Measurements from ENCODE around the gene KRT3. TPM values are rescaled to one million over a fixed set of nuclear protein-coding genes. Genes with fewer than 3 reads are reported as not detected.

Gene KRT3
- total and polyA plus RNA-seq, 5 experiments from 2014 or later, result not detected

DNA sequence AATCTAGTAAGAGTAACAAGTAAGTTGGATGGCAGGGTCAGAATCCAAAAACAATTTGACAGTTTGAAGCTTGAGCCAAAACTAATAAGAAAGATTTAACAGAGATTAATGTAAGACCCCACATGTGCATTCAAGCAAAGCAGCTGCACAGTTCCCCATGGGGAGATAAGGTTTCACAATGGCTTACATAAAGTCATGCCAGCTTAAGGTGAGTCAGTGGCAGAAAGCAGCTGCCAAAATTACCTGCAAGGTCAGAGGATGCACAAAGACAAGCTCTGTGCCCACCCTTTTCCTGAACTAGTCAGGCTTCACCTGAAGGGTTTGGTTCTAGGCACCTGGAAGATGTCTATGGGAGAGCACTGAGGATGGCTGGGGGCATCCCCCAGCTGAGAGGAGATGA lies 56.0 kb downstream of the KRT3 start:
- Mint-ChIP-seq H3K27ac (peak overlapping the region in 1 of 10 donors; percentile 37), H3K27me3 (peaks cover 0 to 16% (median 1%) of the 10 kb centered on the region in 5 donors), H3K4me3 (no peak overlapping the region), H3K9me3 (peaks cover 0 to 2% (median 0%) of the 10 kb centered on the region in 9 donors), H3K36me3 (peaks cover 0 to 4% (median 0%) of the 10 kb centered on the region in 3 donors), H3K4me1 (no peaks in the 10 kb centered on the region)
- POLR2A ChIA-PET, result no interaction called here
- DNase-seq (no peak), ATAC-seq (no peak)

Other genes starting within 250 kb of the KRT3 start
- gene KRT71, start 243.0 kb downstream of the KRT3 start, total RNA-seq, result not detected
- not detected for gene KRT71, start 243.0 kb downstream of the KRT3 start, polyA plus RNA-seq
- gene KRT74, start 222.3 kb downstream of the KRT3 start, total RNA-seq, result under 1 TPM in 1 of 2 experiments, not detected in 1; 0.26 TPM
- gene KRT74, start 222.3 kb downstream of the KRT3 start, polyA plus RNA-seq, result not detected
- 10 to 100 TPM; 11.4 to 11.6 TPM for gene KRT72, start 194.7 kb downstream of the KRT3 start, total RNA-seq
- under 1 TPM in 2 of 3 donors, not detected in 1; 0.12 to 0.46 TPM for gene KRT72, start 194.7 kb downstream of the KRT3 start, polyA plus RNA-seq
- 1 to 10 TPM; 8.5 to 10.0 TPM for gene KRT73, start 177.6 kb downstream of the KRT3 start, total RNA-seq
- 10 to 100 TPM in 1 of 3 donors, 1 to 10 TPM in 1, under 1 TPM in 1; 0.72 to 10.0 (median 1.8) TPM for gene KRT73, start 177.6 kb downstream of the KRT3 start, polyA plus RNA-seq
- under 1 TPM; 0.62 to 0.77 TPM for gene KRT2, start 143.9 kb downstream of the KRT3 start, total RNA-seq
- 1 to 10 TPM; 1.1 to 3.4 (median 1.2) TPM for gene KRT2, start 143.9 kb downstream of the KRT3 start, polyA plus RNA-seq
- gene KRT1, start 115.7 kb downstream of the KRT3 start, total RNA-seq, result not detected
- gene KRT1, start 115.7 kb downstream of the KRT3 start, polyA plus RNA-seq, result under 1 TPM in 1 of 3 donors, not detected in 2; 0.31 TPM
- gene KRT77, start 92.6 kb downstream of the KRT3 start, total RNA-seq, result not detected
- gene KRT77, start 92.6 kb downstream of the KRT3 start, polyA plus RNA-seq, result under 1 TPM in 1 of 3 donors, not detected in 2; 0.12 TPM
- not detected for gene KRT76, start 18.8 kb downstream of the KRT3 start, total RNA-seq
- gene KRT76, start 18.8 kb downstream of the KRT3 start, polyA plus RNA-seq, result not detected
- not detected for gene KRT4, start 18.0 kb upstream of the KRT3 start, total RNA-seq
- gene KRT4, start 18.0 kb upstream of the KRT3 start, polyA plus RNA-seq, result not detected
- gene KRT79, start 38.2 kb upstream of the KRT3 start, total RNA-seq, result not detected
- not detected for gene KRT79, start 38.2 kb upstream of the KRT3 start, polyA plus RNA-seq
- gene KRT78, start 52.9 kb upstream of the KRT3 start, total RNA-seq, result not detected
- not detected for gene KRT78, start 52.9 kb upstream of the KRT3 start, polyA plus RNA-seq
- gene KRT8, start 109.0 kb upstream of the KRT3 start, total RNA-seq, result under 1 TPM; 0.52 to 0.66 TPM
- not detected for gene KRT8, start 109.0 kb upstream of the KRT3 start, polyA plus RNA-seq
- 10 to 100 TPM in 1 of 2 experiments, 1 to 10 TPM in 1; 9.7 to 10.6 TPM for gene KRT18, start 153.0 kb upstream of the KRT3 start, total RNA-seq
- 1 to 10 TPM; 3.5 to 9.3 (median 9.0) TPM for gene KRT18, start 153.0 kb upstream of the KRT3 start, polyA plus RNA-seq
- 100 to 1,000 TPM; 752 to 804 TPM for gene EIF4B, start 210.3 kb upstream of the KRT3 start, total RNA-seq
- 100 to 1,000 TPM; 116 to 146 (median 124) TPM for gene EIF4B, start 210.3 kb upstream of the KRT3 start, polyA plus RNA-seq